Measurements from ENCODE around the gene SNAPIN. TPM values are rescaled to one million over a fixed set of nuclear protein-coding genes. Genes with fewer than 3 reads are reported as not detected.

The SNAPIN gene
- total RNA-seq, 1 experiment from 2014 or later: 34.1 TPM

GRCh38 chr1:153698020-153698922, 39.8 kb downstream of the SNAPIN start:
- no peaks in the 10 kb centered on the region for H3K27me3 Mint-ChIP-seq (ENCODE audit: insufficient read depth, unreplicated experiment)
- Histone ChIP-seq H3K4me3 (ENCODE audit: low read depth, low read length) (no peak overlapping the region), H3K4me1 (peaks cover 13% of the 10 kb centered on the region), H3K27me3 (replicated peaks; ENCODE audit: control insufficient read depth, insufficient read depth, low read length) (no peaks in the 10 kb centered on the region), H3K36me3 (ENCODE audit: control insufficient read depth, insufficient read depth, low read length) (no peaks in the 10 kb centered on the region), H3K9me3 (no peaks in the 10 kb centered on the region)
- H3K4me3 Mint-ChIP-seq (ENCODE audit: unreplicated experiment): no peak overlapping the region
- TF ChIP-seq CTCF (IDR thresholded peaks at IDR 0.05; ENCODE audit: insufficient read depth in 1 of 2, low read depth in 1 of 2, low read length in 1 of 2, severe bottlenecking in 1 of 2, unreplicated experiment in 1 of 2): no peak
- intact Hi-C loops (cut with micrococcal nuclease; ENCODE audit: unreplicated experiment): no loop called here
- H3K36me3 Mint-ChIP-seq (ENCODE audit: insufficient read depth, unreplicated experiment): no peaks in the 10 kb centered on the region
- H3K4me1 Mint-ChIP-seq (ENCODE audit: low read depth, unreplicated experiment): peaks cover 10% of the 10 kb centered on the region
- ChIA-PET CTCF (no interaction called here), POLR2A (interaction anchor here (1.1 kb wide), 1 partner anchor 30 kb away, joined by 3 read pairs; the partner anchor contains the start of gene INTS3)
- H3K9me3 Mint-ChIP-seq (ENCODE audit: unreplicated experiment): no peaks in the 10 kb centered on the region
- H3K27ac Mint-ChIP-seq (ENCODE audit: unreplicated experiment): no peak overlapping the region
- DNase-seq: no peak
- no TSS peak for BruUV-seq (replicated peaks)

- ChIA-PET CTCF (no interaction called here), POLR2A (interaction anchor here (0.7 kb wide), 1 partner anchor 36 kb away, joined by 3 read pairs; no protein-coding TSS in a partner anchor)
- Histone ChIP-seq H3K4me1 (peaks cover 13% of the 10 kb centered on the region), H3K36me3 (ENCODE audit: control insufficient read depth, insufficient read depth, low read length) (no peaks in the 10 kb centered on the region), H3K4me3 (ENCODE audit: low read depth, low read length) (no peak overlapping the region), H3K27me3 (replicated peaks; ENCODE audit: control insufficient read depth, insufficient read depth, low read length) (no peaks in the 10 kb centered on the region), H3K9me3 (no peaks in the 10 kb centered on the region)
- no TSS peak for BruUV-seq (replicated peaks)
- no peaks in the 10 kb centered on the region for H3K36me3 Mint-ChIP-seq (ENCODE audit: insufficient read depth, unreplicated experiment)
- H3K4me1 Mint-ChIP-seq (ENCODE audit: low read depth, unreplicated experiment): peaks cover 10% of the 10 kb centered on the region
- H3K27me3 Mint-ChIP-seq (ENCODE audit: insufficient read depth, unreplicated experiment): no peaks in the 10 kb centered on the region
- no peak overlapping the region for H3K4me3 Mint-ChIP-seq (ENCODE audit: unreplicated experiment)
- no peak for TF ChIP-seq CTCF (IDR thresholded peaks at IDR 0.05; ENCODE audit: insufficient read depth in 1 of 2, low read depth in 1 of 2, low read length in 1 of 2, severe bottlenecking in 1 of 2, unreplicated experiment in 1 of 2)
- no peaks in the 10 kb centered on the region for H3K9me3 Mint-ChIP-seq (ENCODE audit: unreplicated experiment)
- DNase-seq: no peak
- H3K27ac Mint-ChIP-seq (ENCODE audit: unreplicated experiment): no peak overlapping the region
- intact Hi-C loops (cut with micrococcal nuclease; ENCODE audit: unreplicated experiment): no loop called here
These were observed 40.6 kb downstream of the SNAPIN start for GRCh38 chr1:153698923-153699714.

- no peaks in the 10 kb centered on the region for H3K36me3 ChIP-seq (ENCODE audit: control insufficient read depth, insufficient read depth, low read length)
- no peak for DNase-seq
- BruUV-seq (replicated peaks): no TSS peak
- peaks cover 13% of the 10 kb centered on the region for H3K4me1 ChIP-seq
- Mint-ChIP-seq H3K27me3 (ENCODE audit: insufficient read depth, unreplicated experiment) (no peaks in the 10 kb centered on the region), H3K36me3 (ENCODE audit: insufficient read depth, unreplicated experiment) (no peaks in the 10 kb centered on the region), H3K9me3 (ENCODE audit: unreplicated experiment) (no peaks in the 10 kb centered on the region), H3K4me1 (ENCODE audit: low read depth, unreplicated experiment) (peaks cover 10% of the 10 kb centered on the region), H3K27ac (ENCODE audit: unreplicated experiment) (no peak overlapping the region), H3K4me3 (ENCODE audit: unreplicated experiment) (no peak overlapping the region)
- intact Hi-C loops (cut with micrococcal nuclease; ENCODE audit: unreplicated experiment): no loop called here
- no peak for TF ChIP-seq CTCF (IDR thresholded peaks at IDR 0.05; ENCODE audit: insufficient read depth in 1 of 2, low read depth in 1 of 2, low read length in 1 of 2, severe bottlenecking in 1 of 2, unreplicated experiment in 1 of 2)
- ChIA-PET CTCF (no interaction called here), POLR2A (interaction anchor here (0.7 kb wide), 1 partner anchor 36 kb away, joined by 3 read pairs; no protein-coding TSS in a partner anchor)
- H3K27me3 ChIP-seq (replicated peaks; ENCODE audit: control insufficient read depth, insufficient read depth, low read length): no peaks in the 10 kb centered on the region
- no peak overlapping the region for H3K4me3 ChIP-seq (ENCODE audit: low read depth, low read length)
- H3K9me3 ChIP-seq: no peaks in the 10 kb centered on the region
These were observed 41.3 kb downstream of the SNAPIN start for GRCh38 chr1:153699768-153700167.
